Measurements from ENCODE around the gene CD200.

The CD200 gene

DNA sequence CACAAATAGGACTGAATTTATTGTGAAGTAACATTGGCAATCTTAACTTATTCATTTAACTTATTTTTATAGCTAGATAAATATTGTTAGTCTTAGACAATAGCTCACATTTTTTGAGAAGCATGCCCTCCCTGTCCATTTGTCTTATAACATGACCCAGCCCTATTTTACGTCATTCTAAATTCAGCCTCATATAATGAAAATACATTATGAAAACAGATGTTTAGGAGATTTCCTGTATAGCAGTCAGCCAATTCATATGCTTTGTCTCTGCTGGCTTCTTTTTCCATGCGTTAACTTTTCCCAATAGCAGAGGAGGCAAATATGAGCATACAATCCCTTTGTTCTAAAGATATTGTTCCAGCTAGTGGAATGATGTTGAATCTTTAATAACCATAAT is 29.3 kb downstream of the CD200 start:
- Histone ChIP-seq H4K8ac (ENCODE audit: low read length) (no peak overlapping the region), H3K4me1 (ENCODE audit: control insufficient read depth, insufficient read depth, low read depth, low read length) (peaks cover 4% of the 10 kb centered on the region), H3K4me2 (ENCODE audit: low read length, poor library complexity, severe bottlenecking) (no peak overlapping the region), H3K9ac (ENCODE audit: low read length) (no peak overlapping the region), H3K9me3 (ENCODE audit: control insufficient read depth, low read length) (no peaks in the 10 kb centered on the region), H3K18ac (ENCODE audit: low read depth in 1 of 2, low read length in 2 of 2) (no peak overlapping the region), H3K4me3 (ENCODE audit: insufficient read depth in 1 of 2, low read depth in 1 of 2, low read length in 2 of 2) (no peak overlapping the region), H2BK120ac (ENCODE audit: low read depth, low read length) (no peak overlapping the region), H3K27ac (ENCODE audit: low read length, poor library complexity, severe bottlenecking) (no peak overlapping the region), H2BK15ac (ENCODE audit: low read depth, poor library complexity, severe bottlenecking) (no peak overlapping the region), H2AFZ (ENCODE audit: low read depth, low read length) (no peak overlapping the region), H3K23ac (ENCODE audit: low read length in 2 of 2) (no peak overlapping the region), H3K14ac (ENCODE audit: low read length in 2 of 2) (no peak overlapping the region), H4K91ac (ENCODE audit: low read length) (no peak overlapping the region), H3K79me1 (replicated peaks; ENCODE audit: low read length, poor library complexity, severe bottlenecking) (no peaks in the 10 kb centered on the region), H3K27me3 (ENCODE audit: control insufficient read depth in 1 of 2, insufficient read depth in 1 of 2, low read length in 2 of 2) (no peaks in the 10 kb centered on the region), H3K4ac (ENCODE audit: low read depth in 1 of 2, low read length in 2 of 2) (no peak overlapping the region), H2AK5ac (ENCODE audit: low read length, severe bottlenecking) (no peak overlapping the region), H2BK5ac (ENCODE audit: low read depth, low read length, poor library complexity, severe bottlenecking) (no peak overlapping the region), H2BK12ac (ENCODE audit: low read length in 2 of 2) (no peak overlapping the region), H3K36me3 (ENCODE audit: control insufficient read depth in 1 of 2, insufficient read depth in 2 of 2, low read depth in 1 of 2, low read length in 2 of 2) (peaks cover 0 to 3% of the 10 kb centered on the region in 2 experiments)
- WGBS = 100% methylated on average over 1 of the region's 2 CpGs
- no peak for DNase-seq

DNA sequence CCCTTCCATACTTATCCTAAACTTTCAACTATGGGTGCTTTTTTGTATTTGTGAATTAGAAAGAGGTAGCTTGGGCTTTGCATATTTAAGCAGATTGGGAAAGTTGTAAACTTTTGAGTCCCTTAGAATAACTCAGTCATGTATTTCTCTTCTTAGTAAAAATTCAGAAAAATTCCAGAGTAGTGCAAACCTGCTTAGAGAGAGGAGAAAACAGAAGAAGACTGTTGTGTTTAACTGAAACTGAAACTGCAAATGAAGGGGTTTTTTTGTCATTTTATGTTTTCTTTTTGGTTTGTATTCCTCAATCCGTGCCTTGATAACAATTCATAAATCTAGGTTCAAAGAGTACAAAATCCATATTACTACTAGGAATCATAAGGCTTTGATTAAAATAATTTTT is 31.3 kb downstream of the CD200 start:
- no peak overlapping the region for H4K91ac ChIP-seq (ENCODE audit: low read length)
- no peaks in the 10 kb centered on the region for H3K27me3 ChIP-seq (ENCODE audit: control insufficient read depth in 1 of 2, insufficient read depth in 1 of 2, low read length in 2 of 2)
- H2BK120ac ChIP-seq (ENCODE audit: low read depth, low read length) = no peak overlapping the region
- no peak overlapping the region for H3K4ac ChIP-seq (ENCODE audit: low read depth in 1 of 2, low read length in 2 of 2)
- H3K23ac ChIP-seq (ENCODE audit: low read length in 2 of 2) = no peak overlapping the region
- no peaks in the 10 kb centered on the region for H3K9me3 ChIP-seq (ENCODE audit: control insufficient read depth, low read length)
- H3K36me3 ChIP-seq (ENCODE audit: control insufficient read depth in 1 of 2, insufficient read depth in 2 of 2, low read depth in 1 of 2, low read length in 2 of 2) = no peaks in the 10 kb centered on the region
- no peak overlapping the region for H2BK12ac ChIP-seq (ENCODE audit: low read length in 2 of 2)
- no peak overlapping the region for H2BK15ac ChIP-seq (ENCODE audit: low read depth, poor library complexity, severe bottlenecking)
- H3K9ac ChIP-seq (ENCODE audit: low read length) = no peak overlapping the region
- H2AK5ac ChIP-seq (ENCODE audit: low read length, severe bottlenecking) = no peak overlapping the region
- H2BK5ac ChIP-seq (ENCODE audit: low read depth, low read length, poor library complexity, severe bottlenecking) = no peak overlapping the region
- H3K4me2 ChIP-seq (ENCODE audit: low read length, poor library complexity, severe bottlenecking) = no peak overlapping the region
- whole genome bisulfite sequencing = no CpG with 5 or more reads among the region's 1 CpG
- no peak overlapping the region for H3K18ac ChIP-seq (ENCODE audit: low read depth in 1 of 2, low read length in 2 of 2)
- H2AFZ ChIP-seq (ENCODE audit: low read depth, low read length) = no peak overlapping the region
- peak overlapping the region; percentile 51 for H3K27ac ChIP-seq (ENCODE audit: low read length, poor library complexity, severe bottlenecking)
- peaks cover 2% of the 10 kb centered on the region for H3K4me1 ChIP-seq (ENCODE audit: control insufficient read depth, insufficient read depth, low read depth, low read length)
- no peak overlapping the region for H3K14ac ChIP-seq (ENCODE audit: low read length in 2 of 2)
- DNase-seq = no peak
- H3K4me3 ChIP-seq (ENCODE audit: insufficient read depth in 1 of 2, low read depth in 1 of 2, low read length in 2 of 2) = no peak overlapping the region
- no peak overlapping the region for H4K8ac ChIP-seq (ENCODE audit: low read length)
- no peaks in the 10 kb centered on the region for H3K79me1 ChIP-seq (replicated peaks; ENCODE audit: low read length, poor library complexity, severe bottlenecking)

DNA sequence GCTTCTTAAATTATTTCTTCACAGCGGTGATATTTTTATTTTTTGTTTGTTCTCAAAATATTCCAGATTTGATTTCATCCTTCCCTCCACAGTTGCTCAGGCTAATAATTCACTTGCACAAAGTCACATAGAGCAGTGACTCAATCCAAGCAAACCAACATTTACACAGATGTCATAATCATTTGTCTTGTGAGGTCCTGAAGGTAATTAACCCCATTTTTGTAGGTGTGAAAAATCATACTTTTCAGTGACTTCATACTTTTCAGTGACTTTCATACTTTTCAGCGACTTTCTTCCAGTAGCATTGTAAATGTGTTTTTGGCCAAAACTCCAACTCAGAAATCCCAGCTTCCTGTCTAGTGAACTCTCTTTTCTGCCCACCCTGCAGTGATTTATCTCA is 32.1 kb downstream of the CD200 start:
- H2AK5ac ChIP-seq (ENCODE audit: low read length, severe bottlenecking) = no peak overlapping the region
- H2AFZ ChIP-seq (ENCODE audit: low read depth, low read length) = no peak overlapping the region
- no peaks in the 10 kb centered on the region for H3K36me3 ChIP-seq (ENCODE audit: control insufficient read depth in 1 of 2, insufficient read depth in 2 of 2, low read depth in 1 of 2, low read length in 2 of 2)
- no peak for DNase-seq
- no peak overlapping the region for H4K91ac ChIP-seq (ENCODE audit: low read length)
- H2BK120ac ChIP-seq (ENCODE audit: low read depth, low read length) = no peak overlapping the region
- H2BK12ac ChIP-seq (ENCODE audit: low read length in 2 of 2) = no peak overlapping the region
- H3K27ac ChIP-seq (ENCODE audit: low read length, poor library complexity, severe bottlenecking) = peak overlapping the region; percentile 89
- 98% methylated on average over 2 of the region's 2 CpGs for WGBS
- no peak overlapping the region for H3K18ac ChIP-seq (ENCODE audit: low read depth in 1 of 2, low read length in 2 of 2)
- H2BK5ac ChIP-seq (ENCODE audit: low read depth, low read length, poor library complexity, severe bottlenecking) = no peak overlapping the region
- no peak overlapping the region for H3K4me2 ChIP-seq (ENCODE audit: low read length, poor library complexity, severe bottlenecking)
- no peaks in the 10 kb centered on the region for H3K9me3 ChIP-seq (ENCODE audit: control insufficient read depth, low read length)
- peaks cover 2% of the 10 kb centered on the region for H3K4me1 ChIP-seq (ENCODE audit: control insufficient read depth, insufficient read depth, low read depth, low read length)
- H3K4me3 ChIP-seq (ENCODE audit: insufficient read depth in 1 of 2, low read depth in 1 of 2, low read length in 2 of 2) = no peak overlapping the region
- H2BK15ac ChIP-seq (ENCODE audit: low read depth, poor library complexity, severe bottlenecking) = no peak overlapping the region
- H3K9ac ChIP-seq (ENCODE audit: low read length) = no peak overlapping the region
- no peaks in the 10 kb centered on the region for H3K79me1 ChIP-seq (replicated peaks; ENCODE audit: low read length, poor library complexity, severe bottlenecking)
- no peak overlapping the region for H3K4ac ChIP-seq (ENCODE audit: low read depth in 1 of 2, low read length in 2 of 2)
- no peak overlapping the region for H3K14ac ChIP-seq (ENCODE audit: low read length in 2 of 2)
- H3K27me3 ChIP-seq (ENCODE audit: control insufficient read depth in 1 of 2, insufficient read depth in 1 of 2, low read length in 2 of 2) = no peaks in the 10 kb centered on the region
- no peak overlapping the region for H3K23ac ChIP-seq (ENCODE audit: low read length in 2 of 2)
- no peak overlapping the region for H4K8ac ChIP-seq (ENCODE audit: low read length)

DNA sequence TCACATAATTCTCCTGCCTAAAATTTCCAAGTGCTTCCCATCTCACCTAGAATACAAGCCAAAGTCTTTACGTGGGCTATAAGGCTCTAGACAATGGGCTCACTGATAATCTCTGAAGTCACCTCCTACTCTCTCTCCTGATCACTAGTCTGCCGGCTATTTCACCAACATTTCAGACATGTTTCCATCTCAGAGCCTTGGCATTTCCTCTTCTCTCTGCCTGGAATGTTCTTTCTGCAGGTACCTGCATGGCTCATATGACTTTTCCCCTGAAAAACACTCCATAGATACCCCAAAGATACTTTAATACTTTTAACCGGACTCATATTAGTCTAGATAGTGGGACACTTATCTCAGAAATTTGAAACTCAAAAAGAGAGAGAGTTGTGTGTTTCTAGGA is 32.7 kb downstream of the CD200 start:
- Histone ChIP-seq H2AK5ac (ENCODE audit: low read length, severe bottlenecking) (no peak overlapping the region), H3K4me1 (ENCODE audit: control insufficient read depth, insufficient read depth, low read depth, low read length) (peaks cover 2% of the 10 kb centered on the region), H3K4ac (ENCODE audit: low read depth in 1 of 2, low read length in 2 of 2) (no peak overlapping the region), H3K27ac (ENCODE audit: low read length, poor library complexity, severe bottlenecking) (peak overlapping the region; percentile 89), H3K27me3 (ENCODE audit: control insufficient read depth in 1 of 2, insufficient read depth in 1 of 2, low read length in 2 of 2) (no peaks in the 10 kb centered on the region), H3K9me3 (ENCODE audit: control insufficient read depth, low read length) (no peaks in the 10 kb centered on the region), H2BK12ac (ENCODE audit: low read length in 2 of 2) (no peak overlapping the region), H2BK120ac (ENCODE audit: low read depth, low read length) (no peak overlapping the region), H3K18ac (ENCODE audit: low read depth in 1 of 2, low read length in 2 of 2) (no peak overlapping the region), H4K8ac (ENCODE audit: low read length) (no peak overlapping the region), H2BK5ac (ENCODE audit: low read depth, low read length, poor library complexity, severe bottlenecking) (no peak overlapping the region), H3K79me1 (replicated peaks; ENCODE audit: low read length, poor library complexity, severe bottlenecking) (no peaks in the 10 kb centered on the region), H3K36me3 (ENCODE audit: control insufficient read depth in 1 of 2, insufficient read depth in 2 of 2, low read depth in 1 of 2, low read length in 2 of 2) (no peaks in the 10 kb centered on the region), H3K4me2 (ENCODE audit: low read length, poor library complexity, severe bottlenecking) (no peak overlapping the region), H3K4me3 (ENCODE audit: insufficient read depth in 1 of 2, low read depth in 1 of 2, low read length in 2 of 2) (no peak overlapping the region), H3K14ac (ENCODE audit: low read length in 2 of 2) (no peak overlapping the region), H3K23ac (ENCODE audit: low read length in 2 of 2) (no peak overlapping the region), H2AFZ (ENCODE audit: low read depth, low read length) (no peak overlapping the region), H2BK15ac (ENCODE audit: low read depth, poor library complexity, severe bottlenecking) (no peak overlapping the region), H4K91ac (ENCODE audit: low read length) (no peak overlapping the region), H3K9ac (ENCODE audit: low read length) (no peak overlapping the region)
- no peak for DNase-seq
- WGBS = 76% methylated on average over 3 of the region's 3 CpGs

Data from mesenchymal stem cell (in vitro differentiated cells and primary cell).